ENCODE results near the gene MXD4. TPM values are rescaled to one million over a fixed set of nuclear protein-coding genes. Genes with fewer than 3 reads are reported as not detected.

MXD4 gene
- total RNA-seq, 1 donor from 2014 or later, result 80.3 TPM

DNA sequence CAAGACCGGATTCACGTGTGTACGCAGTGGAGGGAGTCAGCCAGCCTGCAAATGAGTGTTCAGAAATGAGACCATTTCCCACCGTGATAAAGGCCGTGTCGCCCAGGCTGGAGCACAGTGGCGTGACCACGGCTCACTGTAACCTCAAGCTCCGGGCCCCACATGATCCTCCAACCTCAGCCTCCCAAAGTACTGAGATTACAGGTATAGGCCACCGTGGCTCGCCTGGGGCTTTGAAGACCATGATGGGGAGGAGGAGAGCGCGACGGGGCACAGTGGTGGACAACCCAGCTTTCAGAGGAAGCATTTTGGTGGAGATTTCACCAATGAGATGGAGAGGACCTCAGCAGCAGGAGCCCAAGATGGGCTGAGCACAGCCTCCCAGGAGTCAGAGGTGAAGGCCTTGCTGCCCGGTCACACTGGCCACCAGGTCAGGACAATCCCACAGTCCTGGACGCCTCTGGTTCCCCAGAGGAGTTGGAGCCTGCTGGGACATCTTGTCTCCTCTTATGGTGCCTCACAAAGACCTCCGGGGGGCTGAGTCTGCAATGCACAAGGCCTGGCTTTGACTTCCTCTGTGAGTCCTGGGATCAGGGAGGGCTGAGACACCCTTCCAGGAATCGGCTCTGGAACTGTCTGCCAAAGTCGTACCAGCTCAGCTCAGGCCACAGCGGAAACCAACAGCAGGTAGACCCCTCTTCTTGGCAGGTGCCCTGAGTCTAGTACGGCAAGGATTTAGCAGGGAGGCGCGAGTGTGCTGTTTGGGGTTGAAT is 22.4 kb upstream of the MXD4 start:
- DNase-seq (ENCODE audit: low spot score), result no peak
- H3K4me3 Mint-ChIP-seq (ENCODE audit: unreplicated experiment), result no peak overlapping the region
- no peaks in the 10 kb centered on the region for H3K36me3 Mint-ChIP-seq (ENCODE audit: low read depth)
- TF ChIP-seq, protein P1, sequence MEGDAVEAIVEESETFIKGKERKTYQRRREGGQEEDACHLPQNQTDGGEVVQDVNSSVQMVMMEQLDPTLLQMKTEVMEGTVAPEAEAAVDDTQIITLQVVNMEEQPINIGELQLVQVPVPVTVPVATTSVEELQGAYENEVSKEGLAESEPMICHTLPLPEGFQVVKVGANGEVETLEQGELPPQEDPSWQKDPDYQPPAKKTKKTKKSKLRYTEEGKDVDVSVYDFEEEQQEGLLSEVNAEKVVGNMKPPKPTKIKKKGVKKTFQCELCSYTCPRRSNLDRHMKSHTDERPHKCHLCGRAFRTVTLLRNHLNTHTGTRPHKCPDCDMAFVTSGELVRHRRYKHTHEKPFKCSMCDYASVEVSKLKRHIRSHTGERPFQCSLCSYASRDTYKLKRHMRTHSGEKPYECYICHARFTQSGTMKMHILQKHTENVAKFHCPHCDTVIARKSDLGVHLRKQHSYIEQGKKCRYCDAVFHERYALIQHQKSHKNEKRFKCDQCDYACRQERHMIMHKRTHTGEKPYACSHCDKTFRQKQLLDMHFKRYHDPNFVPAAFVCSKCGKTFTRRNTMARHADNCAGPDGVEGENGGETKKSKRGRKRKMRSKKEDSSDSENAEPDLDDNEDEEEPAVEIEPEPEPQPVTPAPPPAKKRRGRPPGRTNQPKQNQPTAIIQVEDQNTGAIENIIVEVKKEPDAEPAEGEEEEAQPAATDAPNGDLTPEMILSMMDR (IDR thresholded peaks at IDR 0.05), result no peak
- no peak overlapping the region for H3K27ac Mint-ChIP-seq (ENCODE audit: unreplicated experiment)
- no peaks in the 10 kb centered on the region for H3K27me3 Mint-ChIP-seq (ENCODE audit: low read depth)
- no peaks in the 10 kb centered on the region for H3K9me3 Mint-ChIP-seq (ENCODE audit: low read depth)
- H3K4me1 Mint-ChIP-seq (ENCODE audit: low read depth), result peaks cover 5% of the 10 kb centered on the region

DNA sequence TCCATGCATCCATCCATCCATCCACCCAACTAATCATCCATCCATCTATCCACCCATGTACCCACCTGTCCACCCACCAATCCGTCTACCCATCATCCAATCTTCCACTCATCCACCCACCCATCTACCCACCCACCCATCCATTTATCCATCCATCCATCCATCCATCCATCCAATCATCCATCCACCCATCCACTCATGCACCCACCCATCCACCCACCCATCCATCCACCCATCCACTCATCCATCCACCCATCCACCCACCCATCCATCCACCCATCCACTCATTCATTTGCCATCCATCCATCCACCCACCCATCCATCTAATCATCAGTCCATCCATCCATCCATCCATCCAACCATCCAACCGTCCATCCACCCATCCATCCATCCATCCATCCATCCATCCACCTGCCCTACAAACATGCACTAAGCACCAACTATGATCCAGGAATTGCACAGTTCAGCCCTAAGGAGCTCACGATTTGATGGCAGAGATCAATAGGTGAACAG is 21.3 kb upstream of the MXD4 start:
- Mint-ChIP-seq H3K4me1 (ENCODE audit: low read depth) (peaks cover 5% of the 10 kb centered on the region), H3K27ac (ENCODE audit: unreplicated experiment) (no peak overlapping the region), H3K9me3 (ENCODE audit: low read depth) (no peaks in the 10 kb centered on the region), H3K36me3 (ENCODE audit: low read depth) (no peaks in the 10 kb centered on the region), H3K27me3 (ENCODE audit: low read depth) (no peaks in the 10 kb centered on the region), H3K4me3 (ENCODE audit: unreplicated experiment) (no peak overlapping the region)
- no peak for DNase-seq (ENCODE audit: low spot score)
- TF ChIP-seq, protein P1 (IDR thresholded peaks at IDR 0.05), result no peak

DNA sequence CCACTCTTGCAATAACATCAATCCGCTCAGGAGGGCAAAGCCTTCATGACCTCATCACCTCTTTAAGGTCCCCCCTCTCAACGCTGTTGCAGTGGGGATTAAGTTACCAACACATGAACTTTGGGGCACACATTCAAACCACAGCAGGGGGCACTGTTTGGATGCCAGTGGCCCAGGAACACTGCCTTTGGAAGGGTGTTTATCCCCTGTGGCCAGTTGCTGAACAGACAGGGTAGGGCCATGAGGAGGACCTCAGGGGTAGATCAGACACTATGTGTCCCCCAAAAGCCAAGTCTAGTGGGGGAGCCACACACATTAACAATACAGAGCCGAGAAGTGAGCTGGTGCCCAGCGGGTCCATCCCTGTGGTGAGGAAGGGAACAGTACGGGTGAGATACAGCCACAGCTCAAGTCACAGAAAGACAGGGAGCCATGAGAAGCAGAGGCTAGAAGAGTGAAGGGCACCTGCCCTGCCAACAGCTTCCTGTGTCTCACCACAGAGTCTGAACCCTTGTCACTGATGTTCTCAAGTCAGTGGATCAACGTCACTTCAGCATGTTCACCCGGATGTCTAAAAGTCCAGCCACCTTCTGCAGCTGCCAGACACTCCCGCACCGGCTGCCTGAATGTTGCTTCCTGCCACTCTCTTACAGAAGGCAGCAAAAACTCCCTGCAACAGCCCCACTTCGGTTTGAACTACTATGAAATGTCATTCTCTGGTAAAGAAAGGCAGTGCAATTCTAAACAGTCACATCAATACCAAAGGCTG is 19.9 kb upstream of the MXD4 start:
- Mint-ChIP-seq H3K27me3 (ENCODE audit: low read depth) (no peaks in the 10 kb centered on the region), H3K9me3 (ENCODE audit: low read depth) (no peaks in the 10 kb centered on the region), H3K36me3 (ENCODE audit: low read depth) (no peaks in the 10 kb centered on the region), H3K27ac (ENCODE audit: unreplicated experiment) (no peak overlapping the region), H3K4me3 (ENCODE audit: unreplicated experiment) (no peak overlapping the region), H3K4me1 (ENCODE audit: low read depth) (peaks cover 5% of the 10 kb centered on the region)
- DNase-seq (ENCODE audit: low spot score), result no peak
- TF ChIP-seq, protein P1 (IDR thresholded peaks at IDR 0.05), result no peak

DNA sequence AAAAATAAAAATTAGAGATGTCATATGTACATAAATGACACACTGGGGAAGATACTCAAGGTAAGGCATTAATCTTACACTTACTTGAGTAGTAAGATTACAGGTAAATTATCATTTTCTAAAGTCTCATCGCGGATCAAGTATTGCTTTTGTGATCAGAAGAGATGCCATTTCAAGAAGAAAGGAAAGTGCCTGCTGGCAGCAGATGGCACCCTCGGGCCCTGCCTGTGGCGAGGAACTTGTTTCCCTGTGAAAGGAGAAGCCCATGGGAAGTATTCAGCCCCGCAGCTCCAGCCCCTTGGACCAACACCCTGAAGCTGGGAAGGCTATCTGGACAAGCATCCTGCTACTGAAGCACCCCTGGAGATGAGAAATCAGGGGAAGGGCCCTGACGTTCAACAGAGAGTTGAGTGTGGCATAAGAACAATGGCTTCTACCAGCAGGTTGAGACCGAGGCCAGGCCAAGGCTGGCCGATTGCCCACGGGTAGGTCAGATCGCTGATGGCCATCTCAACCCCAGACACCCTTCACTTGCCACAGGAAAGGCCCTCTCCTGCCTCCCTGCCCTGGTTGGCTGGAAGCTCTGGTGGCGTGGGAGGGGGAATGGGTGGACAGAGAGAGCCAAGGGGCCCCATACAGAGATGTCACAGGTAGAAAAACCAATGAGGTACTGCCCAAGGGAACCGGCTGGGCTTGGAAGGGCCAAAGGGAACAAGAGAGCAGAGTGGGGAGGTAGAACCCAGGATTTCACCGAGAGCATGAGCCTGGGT is 18.8 kb upstream of the MXD4 start:
- TF ChIP-seq, protein P1 (IDR thresholded peaks at IDR 0.05), result peak; percentile 58
- Mint-ChIP-seq H3K36me3 (ENCODE audit: low read depth) (no peaks in the 10 kb centered on the region), H3K4me3 (ENCODE audit: unreplicated experiment) (no peak overlapping the region), H3K4me1 (ENCODE audit: low read depth) (peaks cover 5% of the 10 kb centered on the region), H3K27me3 (ENCODE audit: low read depth) (no peaks in the 10 kb centered on the region), H3K9me3 (ENCODE audit: low read depth) (no peaks in the 10 kb centered on the region), H3K27ac (ENCODE audit: unreplicated experiment) (no peak overlapping the region)
- DNase-seq (ENCODE audit: low spot score), result no peak

DNA sequence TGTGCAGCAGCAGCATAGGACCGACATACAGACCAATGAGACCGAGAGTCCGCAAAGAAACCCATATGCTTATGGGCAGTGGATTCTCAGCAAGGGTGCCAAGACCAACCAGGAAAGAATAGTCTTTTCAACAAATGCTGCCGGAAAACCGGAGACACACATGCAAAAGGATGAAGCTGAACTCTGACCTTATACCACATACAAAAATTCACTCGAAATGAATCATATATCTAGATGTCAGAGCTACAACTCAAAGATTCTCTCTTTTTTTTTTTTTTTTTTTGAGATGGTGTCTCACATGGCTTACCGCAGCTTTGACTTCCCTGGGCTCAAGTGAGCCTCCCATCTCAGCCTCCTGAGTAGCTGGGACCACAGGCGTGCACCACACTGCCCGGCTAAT is 16.0 kb upstream of the MXD4 start:
- H3K27me3 Mint-ChIP-seq (ENCODE audit: low read depth), result peaks cover 2% of the 10 kb centered on the region
- no peaks in the 10 kb centered on the region for H3K4me1 Mint-ChIP-seq (ENCODE audit: low read depth)
- TF ChIP-seq, protein P1 (IDR thresholded peaks at IDR 0.05), result no peak
- H3K9me3 Mint-ChIP-seq (ENCODE audit: low read depth), result no peaks in the 10 kb centered on the region
- no peak for DNase-seq (ENCODE audit: low spot score)
- no peaks in the 10 kb centered on the region for H3K36me3 Mint-ChIP-seq (ENCODE audit: low read depth)
- no peak overlapping the region for H3K27ac Mint-ChIP-seq (ENCODE audit: unreplicated experiment)
- no peak overlapping the region for H3K4me3 Mint-ChIP-seq (ENCODE audit: unreplicated experiment)

Data from chondrocyte (in vitro differentiated cells).